Psoas muscle (tissue), 8 donors: ENCODE data around the gene ACOT9. TPM values are rescaled to one million over a fixed set of nuclear protein-coding genes. Genes with fewer than 3 reads are reported as not detected.
A peak's percentile ranks its signal among the peaks of the same experiment; 100 is the strongest.
"Not testable (repeated sequence)": the region's sequence is repeated elsewhere in the genome, so short reads cannot be mapped to it uniquely, and the experiment has no call there.

Experiments used
- ATAC-seq, 4 donors: fragments of 200-7000 bp; cut with Tn5 transposase; one replicate each; pipeline ENCODE4 v1.9.1; 2020; ENCODE audit warnings: moderate library complexity in 3 of 4, mild to moderate bottlenecking in 2 of 4
- DNase-seq, 2 donors: peaks; one replicate each; pipeline ENCODE4 v3.0.0-alpha.2; 2020
- H3K27ac ChIP-seq: fragments of 200-600 bp; one replicate; pipeline ENCODE4 v1.8.0; 2022
- H3K27me3 ChIP-seq, 3 donors: fragments of 200-600 bp in 1 of 3; one replicate each; pipeline versions ENCODE4 v1.6.1 to v1.8.0; 2013 to 2022; ENCODE audit warnings: low read length in 2 of 3, mild to moderate bottlenecking in 2 of 3, moderate library complexity in 1 of 3; ENCODE audit not compliant: insufficient read depth in 3 of 3
- H3K36me3 ChIP-seq, 2 donors: fragments of 200-600 bp in 1 of 2; one replicate each; pipeline versions ENCODE4 v1.6.1 to v1.8.0; 2013 to 2022; ENCODE audit warnings: low read depth in 1 of 2, mild to moderate bottlenecking in 1 of 2, moderate library complexity in 1 of 2; ENCODE audit not compliant: insufficient read depth in 1 of 2
- H3K4me1 ChIP-seq: fragments of 200-600 bp; one replicate; pipeline ENCODE4 v1.8.0; 2022
- H3K4me3 ChIP-seq: fragments of 200-600 bp; one replicate; pipeline ENCODE4 v1.8.0; 2022; ENCODE audit warnings: mild to moderate bottlenecking
- H3K9me3 ChIP-seq: fragments of 200-600 bp; one replicate; pipeline ENCODE4 v1.8.0; 2022
- CTCF ChIP-seq: fragments of 200-600 bp; IDR thresholded peaks from one replicate; pipeline ENCODE4 v1.8.0; 2022; ENCODE audit warnings: antibody characterized with exemption
- WGBS, 3 donors: extraction: QIAGEN DNeasy Blood & Tissue Kit; methylation state at CpG; one replicate each; pipeline versions ENCODE4 v1.1.6 to v1.1.7; 2013; 5-methylcytosine and 5-hydroxymethylcytosine counted together
- intact Hi-C, 2 donors: fragments of 100-400 bp; cut with DNase I; formaldehyde crosslinking; loops; one replicate each; pipeline versions ENCODE4 v1.11.0 to v1.14.2; 2022
- polyA plus RNA-seq, 3 donors: library from polyadenylated mRNA; stranded (reverse); fragments of 200-250 nt; gene quantifications; one replicate each; pipeline ENCODE4 v1.2.3, GENCODE V29; 2013
- total RNA-seq, 4 donors: library from RNA; stranded (reverse); fragmentation: NEBNext Ultra II Directional in 2 of 4; extraction: Animal tissue kit (Norgen Biotek cat#: 25700) in 2 of 4; gene quantifications; one replicate each; pipeline versions ENCODE4 v1.2.1 to v1.2.4, GENCODE V29; 2021 to 2023
- donor health status: healthy with polysubstance abuse.
- donor health status: DM: no; HTN: no; CAD: no; lungs with moderate emphysema.
- donor health status: Bipolar disorder and iron deficiency.
- donor health status: healthy.
- donor health status: DM: yes; HTN: yes; CAD: no.
- donor health status: DM: no; HTN: no; CAD: no.
- donor health status: DM: no; HTN: no; CAD: no.
- donor health status: DM: yes; HTN: yes; CAD: no.

Gene ACOT9
- total and polyA plus RNA-seq, 7 donors = 21.7 to 58.9 (median 34.4) TPM

GRCh38 chrX:23749129-23749528 is 6.1 kb upstream of the ACOT9 start:
- H3K4me1 ChIP-seq = no peaks in the 10 kb centered on the region
- no peaks in the 10 kb centered on the region for H3K9me3 ChIP-seq
- DNase-seq (no peak), ATAC-seq (peak in 2 of 4 donors; percentile 14 to 17)
- TF ChIP-seq CTCF = no peak
- H3K27me3 ChIP-seq = no peaks in the 10 kb centered on the region
- no peak overlapping the region for H3K27ac ChIP-seq
- intact Hi-C loops = no loop called here
- no peak overlapping the region for H3K4me3 ChIP-seq
- no peaks in the 10 kb centered on the region for H3K36me3 ChIP-seq
- whole genome bisulfite sequencing, 3 donors = 70 to 73% (median 73%) methylated on average over 4 of the region's 4 CpGs

GRCh38 chrX:23745786-23746185 is 2.7 kb upstream of the ACOT9 start:
- ATAC-seq (no peak), DNase-seq (no peak)
- no peak for TF ChIP-seq CTCF
- intact Hi-C loops = no loop called here
- no peaks in the 10 kb centered on the region for H3K36me3 ChIP-seq
- no peaks in the 10 kb centered on the region for H3K27me3 ChIP-seq
- H3K4me3 ChIP-seq = no peak overlapping the region
- H3K9me3 ChIP-seq = no peaks in the 10 kb centered on the region
- no peaks in the 10 kb centered on the region for H3K4me1 ChIP-seq
- H3K27ac ChIP-seq = no peak overlapping the region
- WGBS, 3 donors = 64 to 72% (median 66%) methylated on average over 3 of the region's 3 CpGs

- not testable (repeated sequence) for H3K36me3 ChIP-seq, H3K9me3 ChIP-seq, ATAC-seq, H3K4me1 ChIP-seq, DNase-seq, H3K27me3 ChIP-seq
- intact Hi-C loops = loop anchor here in 1 of 2 donors (2.0 to 5.0 kb wide), 2 partner anchors 39 to 157 kb away; partner anchors contain the start of gene SAT1
- WGBS, 3 donors = 33 to 62% (median 49%) methylated on average over 3 to 14 of the region's 14 CpGs
- Histone ChIP-seq H3K27ac (peak overlapping the region; percentile 98), H3K4me3 (peak overlapping the region; percentile 79)
These were observed 521 bp upstream of the ACOT9 start for GRCh38 chrX:23743623-23743971.

- Histone ChIP-seq H3K36me3 (no peaks in the 10 kb centered on the region), H3K27ac (peak overlapping the region; percentile 98), H3K27me3 (no peaks in the 10 kb centered on the region), H3K4me3 (peak overlapping the region; percentile 79), H3K4me1 (no peaks in the 10 kb centered on the region), H3K9me3 (no peaks in the 10 kb centered on the region)
- no peak for TF ChIP-seq CTCF
- WGBS, 3 donors = 0 to 18% (median 0%) methylated on average over 5 to 6 of the region's 6 CpGs
- intact Hi-C loops = loop anchor here in 1 of 2 donors (2.0 to 5.0 kb wide), 2 partner anchors 40 to 159 kb away; partner anchors contain the start of gene SAT1
- ATAC-seq = peak; percentile 79 to 89 (median 84)
- peak; percentile 33 to 80 for DNase-seq
These were observed 841 bp downstream of the ACOT9 start for GRCh38 chrX:23742174-23742696.

- H3K4me1 ChIP-seq = no peaks in the 10 kb centered on the region
- peaks cover 0 to 19% of the 10 kb centered on the region in 2 donors for H3K36me3 ChIP-seq
- H3K27ac ChIP-seq = no peak overlapping the region
- ATAC-seq (no peak), DNase-seq (no peak)
- intact Hi-C loops = no loop called here
- no peaks in the 10 kb centered on the region for H3K9me3 ChIP-seq
- no peak overlapping the region for H3K4me3 ChIP-seq
- H3K27me3 ChIP-seq = no peaks in the 10 kb centered on the region
- no peak for TF ChIP-seq CTCF
These were observed 5.7 kb downstream of the ACOT9 start for GRCh38 chrX:23737413-23737812.
